H1 (cell line): Measurements from ENCODE around the gene KCNQ2. TPM values are rescaled to one million over a fixed set of nuclear protein-coding genes. Genes with fewer than 3 reads are reported as not detected.

Experiments used
- CTCF ChIA-PET: fragments of 300-600 bp; sonication (Branson Sonifier 250); formaldehyde crosslinking; loops from one replicate; lab custom pipeline; 2021; ENCODE audit not compliant: partially characterized antibody; lab: Charles Lee
- POLR2A ChIA-PET: fragments of 300-600 bp; sonication (Branson Sonifier 250); formaldehyde crosslinking; loops from one replicate; lab custom pipeline; 2021; ENCODE audit warnings: inconsistent platforms; ENCODE audit not compliant: partially characterized antibody; lab: Charles Lee
- DNase-seq, 2 experiments: peaks; one replicate each; pipeline versions ENCODE4 v3.0.0 to v3.0.0-alpha.2; 2010 to 2022; ENCODE audit warnings: low spot score in 2 of 2, low read depth in 1 of 2, mixed read lengths in 1 of 2
- FAIRE-seq: peaks from 2 replicates; lab custom pipeline; 2011; peaks lifted over from hg19 to GRCh38; lab: Jason Lieb, UNC
- H2AFZ ChIP-seq: 2 replicates; pipeline ENCODE4 v1.8.1; 2012; ENCODE audit warnings: low read length, inconsistent platforms
- H2AK5ac ChIP-seq: 2 replicates; pipeline ENCODE4 v1.6.1; 2013; ENCODE audit warnings: low read depth, low read length
- H2BK120ac ChIP-seq: replicated peaks from 2 replicates; pipeline ENCODE3; 2013; ENCODE audit warnings: low read depth, low read length, inconsistent platforms
- H2BK12ac ChIP-seq: 2 replicates; pipeline ENCODE4 v1.6.1; 2013; ENCODE audit warnings: low read depth, low read length
- H2BK15ac ChIP-seq: 2 replicates; pipeline ENCODE4 v1.6.1; 2013; ENCODE audit warnings: low read length
- H2BK20ac ChIP-seq: 2 replicates; pipeline ENCODE4 v1.6.1; 2013; ENCODE audit warnings: low read length
- H2BK5ac ChIP-seq: 2 replicates; pipeline ENCODE4 v1.6.1; 2013; ENCODE audit warnings: low read depth, low read length
- H3K14ac ChIP-seq: 2 replicates; pipeline ENCODE4 v1.6.1; 2013; ENCODE audit warnings: inconsistent platforms; ENCODE audit not compliant: insufficient read length
- H3K18ac ChIP-seq: 2 replicates; pipeline ENCODE4 v1.6.1; 2013; ENCODE audit warnings: low read length; ENCODE audit errors: extremely low read depth
- H3K23ac ChIP-seq: 2 replicates; pipeline ENCODE4 v1.6.1; 2013; ENCODE audit warnings: inconsistent platforms; ENCODE audit not compliant: insufficient read length
- H3K23me2 ChIP-seq: 2 replicates; pipeline ENCODE4 v1.6.1; 2013; ENCODE audit warnings: low read depth, low read length
- H3K27ac ChIP-seq: 2 replicates; pipeline ENCODE4 v1.6.1; 2011; ENCODE audit warnings: low read depth, low read length, inconsistent platforms
- H3K27me3 ChIP-seq, 4 experiments: replicated peaks in 1 of 4; 1 replicate in 1 of 4; 2 replicates in 3 of 4; pipeline versions ENCODE4 v1.6.1 to v1.8.1; 2011 to 2013; ENCODE audit warnings: low read length in 3 of 4, mild to moderate bottlenecking in 3 of 4, inconsistent platforms in 2 of 4, mixed read lengths in 2 of 4, moderate library complexity in 1 of 4; ENCODE audit not compliant: control insufficient read depth in 3 of 4, insufficient read depth in 3 of 4; ENCODE audit errors: extremely low read depth in 1 of 4
- H3K36me3 ChIP-seq, 4 experiments: 2 replicates each; pipeline versions ENCODE4 v1.6.1 to v1.8.1; 2011 to 2013; ENCODE audit warnings: mild to moderate bottlenecking in 4 of 4, low read length in 3 of 4, moderate library complexity in 2 of 4, control low read depth in 1 of 4, inconsistent platforms in 1 of 4; ENCODE audit not compliant: insufficient read depth in 4 of 4, control insufficient read depth in 2 of 4
- H3K4ac ChIP-seq: replicated peaks from 2 replicates; pipeline ENCODE3; 2013; ENCODE audit warnings: low read length, low read depth, mixed read lengths, inconsistent platforms; ENCODE audit not compliant: insufficient read length
- H3K4me1 ChIP-seq, 4 experiments: replicated peaks in 1 of 4; 1 replicate in 1 of 4; 2 replicates in 3 of 4; pipeline versions ENCODE4 v1.6.1 to v1.8.1; 2011 to 2013; ENCODE audit warnings: low read length in 3 of 4, inconsistent platforms in 2 of 4, mixed read lengths in 1 of 4; ENCODE audit not compliant: insufficient read depth in 4 of 4, control insufficient read depth in 3 of 4
- H3K4me2 ChIP-seq, 2 experiments: 2 replicates each; pipeline versions ENCODE4 v1.6.1 to v1.8.1; 2011 to 2013; ENCODE audit warnings: low read depth in 2 of 2, low read length in 2 of 2, control low read depth in 1 of 2, inconsistent platforms in 1 of 2, mild to moderate bottlenecking in 1 of 2; ENCODE audit not compliant: insufficient read depth in 1 of 2
- H3K4me3 ChIP-seq, 4 experiments: fragments of 200-600, 300-600 bp in 1 of 4; sonication (generic), shearing (Covaris generic), sonication (Bioruptor Twin) in 1 of 4; 2 replicates each; pipeline versions ENCODE4 v1.5.1 to v1.8.1; 2011 to 2016; ENCODE audit warnings: low read length in 4 of 4, low read depth in 3 of 4, control low read depth in 2 of 4, inconsistent platforms in 2 of 4, mild to moderate bottlenecking in 2 of 4, mixed read lengths in 1 of 4, moderate library complexity in 1 of 4; ENCODE audit not compliant: insufficient read depth in 2 of 4; ENCODE audit errors: extremely low read depth in 1 of 4
- H3K56ac ChIP-seq: replicated peaks from 2 replicates; pipeline ENCODE3; 2013; ENCODE audit warnings: low read depth, mild to moderate bottlenecking, mixed read lengths, low read length, inconsistent platforms; ENCODE audit not compliant: insufficient read length
- H3K79me1 ChIP-seq: 2 replicates; pipeline ENCODE4 v1.6.1; 2013; ENCODE audit warnings: low read depth, low read length, control low read depth
- H3K79me2 ChIP-seq, 2 experiments: 2 replicates each; pipeline versions ENCODE4 v1.6.1 to v1.8.1; 2012 to 2013; ENCODE audit warnings: low read length in 2 of 2, mild to moderate bottlenecking in 2 of 2, inconsistent platforms in 1 of 2; ENCODE audit not compliant: insufficient read depth in 2 of 2, control insufficient read depth in 1 of 2
- H3K9ac ChIP-seq, 4 experiments: replicated peaks in 1 of 4; 1 replicate in 1 of 4; 2 replicates in 3 of 4; pipeline versions ENCODE4 v1.6.1 to v1.8.1; 2011 to 2013; ENCODE audit warnings: low read depth in 3 of 4, low read length in 3 of 4, control low read depth in 2 of 4, mild to moderate bottlenecking in 2 of 4, moderate library complexity in 2 of 4, inconsistent platforms in 1 of 4; ENCODE audit errors: extremely low read depth in 1 of 4
- H3K9me3 ChIP-seq, 2 experiments: 2 replicates each; pipeline versions ENCODE4 v1.6.1 to v1.8.1; 2012 to 2013; ENCODE audit warnings: mild to moderate bottlenecking in 2 of 2, moderate library complexity in 2 of 2, control low read depth in 1 of 2, inconsistent platforms in 1 of 2, low read depth in 1 of 2, low read length in 1 of 2, mixed read lengths in 1 of 2; ENCODE audit not compliant: insufficient read depth in 2 of 2
- H4K20me1 ChIP-seq, 2 experiments: replicated peaks in 1 of 2; 2 replicates each; pipeline versions ENCODE3 to v1.8.1; 2011 to 2013; ENCODE audit warnings: inconsistent platforms in 2 of 2, low read length in 2 of 2, mild to moderate bottlenecking in 1 of 2; ENCODE audit not compliant: insufficient read depth in 2 of 2, control insufficient read depth in 1 of 2
- H4K5ac ChIP-seq: 2 replicates; pipeline ENCODE4 v1.6.1; 2013; ENCODE audit warnings: low read length, low read depth, mixed read lengths, inconsistent platforms; ENCODE audit not compliant: insufficient read length
- H4K8ac ChIP-seq: 2 replicates; pipeline ENCODE4 v1.8.0; 2013; ENCODE audit warnings: mild to moderate bottlenecking, moderate library complexity, low read length, inconsistent platforms; ENCODE audit not compliant: insufficient read depth; ENCODE audit errors: extremely low read depth
- H4K91ac ChIP-seq: replicated peaks from 2 replicates; pipeline ENCODE3; 2013; ENCODE audit warnings: low read length, mixed read lengths, inconsistent platforms; ENCODE audit not compliant: insufficient read length
- ASH2L ChIP-seq: fragments of 200-600, 300-600 bp; sonication (generic); IDR thresholded peaks from one replicate; pipeline ENCODE4 v1.7.1; 2017; ENCODE audit warnings: low read length
- CEBPB ChIP-seq: IDR thresholded peaks from 2 replicates; pipeline ENCODE4 v1.6.1; 2012; ENCODE audit warnings: low read depth, low read length
- EZH2 ChIP-seq: fragments of 200-600 bp; sonication (generic); IDR thresholded peaks from 2 replicates; pipeline ENCODE4 v1.7.1; 2012; ENCODE audit warnings: low read depth, mild to moderate bottlenecking, moderate library complexity, low read length, inconsistent platforms; ENCODE audit not compliant: severe bottlenecking
- HDAC6 ChIP-seq: IDR thresholded peaks from one replicate; pipeline ENCODE4 v1.7.1; 2012; ENCODE audit warnings: low read depth, mild to moderate bottlenecking, inconsistent platforms, low read length, moderate library complexity
- KDM5A ChIP-seq: fragments of 200-600 bp; IDR thresholded peaks from 2 replicates; pipeline ENCODE4 v1.7.1; 2012; ENCODE audit warnings: mild to moderate bottlenecking, low read length, inconsistent platforms, mixed read lengths
- NRF1 ChIP-seq: IDR thresholded peaks from 2 replicates; pipeline ENCODE4 v1.6.1; 2011; ENCODE audit warnings: mild to moderate bottlenecking, low read depth, low read length, improper control_type of control experiment
- RBBP5 ChIP-seq: IDR thresholded peaks from 2 replicates; pipeline ENCODE4 v1.7.1; 2012; ENCODE audit warnings: low read depth, mild to moderate bottlenecking, inconsistent platforms, low read length, moderate library complexity, borderline replicate concordance
- RNF2 ChIP-seq: fragments of 200-900, 300-1000 bp; sonication (generic); IDR thresholded peaks from 2 replicates; pipeline ENCODE4 v1.7.1; 2016; ENCODE audit warnings: borderline replicate concordance, low read depth, mild to moderate bottlenecking, antibody characterized with exemption, low read length; ENCODE audit not compliant: poor library complexity, severe bottlenecking; ENCODE audit errors: missing control alignments
- SIN3A ChIP-seq, 2 experiments: IDR thresholded peaks in 1 of 2; conservative IDR thresholded peaks in 1 of 2; 2 replicates each; pipeline ENCODE4 v1.6.1; 2011 to 2012; ENCODE audit warnings: low read length in 2 of 2, improper control_type of control experiment in 1 of 2, low read depth in 1 of 2, mild to moderate bottlenecking in 1 of 2
- TAF1 ChIP-seq: IDR thresholded peaks from 2 replicates; pipeline ENCODE4 v1.6.1; 2011; ENCODE audit warnings: mild to moderate bottlenecking, low read depth, low read length
- WGBS, 2 experiments: shearing (Covaris generic) in 1 of 2; methylation state at CpG; one replicate each; pipeline versions ENCODE4 v1.1.6 to v1.1.7; 2013 to 2015; ENCODE audit warnings: low lambda C conversion rate in 2 of 2, mixed read lengths in 2 of 2, inconsistent platforms in 1 of 2, low coverage in 1 of 2, missing lambda C conversion rate in 1 of 2; ENCODE audit not compliant: insufficient replicate concordance in 2 of 2, insufficient coverage in 1 of 2, insufficient read length in 1 of 2; ENCODE audit errors: extremely low coverage in 1 of 2, missing lambda C conversion rate in 1 of 2; 5-methylcytosine and 5-hydroxymethylcytosine counted together
- polyA plus RNA-seq, 7 experiments: library from polyadenylated mRNA; depleted of rRNA in 3 of 7; stranded (reverse) in 5 of 7; unstranded in 2 of 7; fragments of >200 nt in 5 of 7; fragments of 200-250 nt in 2 of 7; gene quantifications; 1 replicate in 5 of 7; 2 replicates in 1 of 7; 4 replicates in 1 of 7; pipeline versions ENCODE4 v1.2.1 to v1.2.3, GENCODE V29; 2011 to 2013; ENCODE audit warnings: missing spikeins in 2 of 7, mixed read lengths in 2 of 7
- total RNA-seq: library from RNA; stranded (reverse); fragmentation: NEBNext Ultra II Directional; extraction: Animal tissue kit (Norgen Biotek cat#: 25700); gene quantifications from 2 replicates; pipeline ENCODE4 v1.2.1, GENCODE V29; 2021

Gene KCNQ2
- total and polyA plus RNA-seq, 2 of the 8 experiments (the other 6 are each of a cell fraction or from before 2014, with no cell fraction given), result 82.6 to 243 TPM

DNA sequence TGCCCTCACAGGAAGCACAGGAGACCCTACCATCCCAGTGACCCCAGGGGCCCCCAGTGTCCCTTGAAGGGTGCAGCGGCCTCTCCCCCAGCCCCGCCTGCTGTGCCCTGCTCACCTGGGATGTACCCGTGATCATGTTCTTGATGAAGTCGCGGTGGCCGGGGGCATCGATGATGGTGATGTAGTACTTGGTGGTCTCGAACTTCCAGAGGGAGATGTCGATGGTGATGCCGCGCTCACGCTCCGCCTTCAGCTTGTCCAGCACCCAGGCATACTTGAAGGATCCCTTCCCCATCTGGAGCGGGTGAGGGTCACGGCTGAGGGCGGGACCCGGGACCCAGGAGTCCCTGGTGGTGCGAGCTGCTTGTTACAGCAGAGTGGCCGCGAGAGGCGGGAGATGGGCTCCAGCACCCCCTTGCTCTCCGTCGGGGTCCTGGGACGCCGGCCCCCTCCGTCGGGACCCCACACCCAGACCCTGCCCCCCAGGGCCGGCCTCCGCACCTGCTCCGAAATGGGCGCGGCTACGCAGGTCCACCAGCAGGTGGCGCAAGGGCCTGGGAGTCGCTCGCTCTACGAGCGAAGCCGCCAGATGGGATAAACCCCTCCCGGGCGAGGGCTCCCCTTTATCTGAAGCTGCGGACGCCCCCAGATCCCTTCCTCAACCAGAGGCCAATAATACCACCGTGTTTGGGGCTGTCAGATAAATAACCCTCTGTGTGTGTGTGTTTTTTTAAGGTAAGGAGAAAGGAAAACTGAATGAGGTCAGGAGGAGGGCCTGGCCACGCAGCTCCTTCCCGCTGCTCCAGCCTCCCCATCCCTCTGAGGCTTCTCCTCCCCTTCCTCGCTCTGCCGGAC lies 23.5 kb upstream of the KCNQ2 start:
- no peak overlapping the region for H2AFZ ChIP-seq
- peak overlapping the region; percentile 48; the same call in 1 of the 2 replicates for H3K18ac ChIP-seq
- H4K20me1 ChIP-seq, result peaks cover 0 to 11% of the 10 kb centered on the region in 2 experiments
- H3K4me2 ChIP-seq, result peak overlapping the region; percentile 1 to 64; a peak in 3 of 4 replicates
- no peak overlapping the region for H3K56ac ChIP-seq
- FAIRE-seq, result no peak
- H2AK5ac ChIP-seq, result no peak overlapping the region
- H3K4me1 ChIP-seq, result peaks cover 0 to 23% (median 12%) of the 10 kb centered on the region in 4 experiments; a peak in 6 of 7 replicates
- CTCF ChIA-PET, result interaction anchor here (0.8 to 3.4 kb wide), 40 partner anchors 9 to 411 kb away, joined by 3 to 39 read pairs (median 5); partner anchors contain the start of genes PPDPF, PTK6 and TPD52L2
- no peak overlapping the region for H4K91ac ChIP-seq
- H2BK15ac ChIP-seq, result peak overlapping the region; percentile 88; the same call in 1 of the 2 replicates
- peaks cover 11 to 41% (median 35%) of the 10 kb centered on the region in 4 experiments for H3K27me3 ChIP-seq
- peaks cover 18% of the 10 kb centered on the region; the same call in 1 of the 2 replicates for H3K23me2 ChIP-seq
- no peak overlapping the region for H3K27ac ChIP-seq
- H3K79me2 ChIP-seq, result no peaks in the 10 kb centered on the region
- H2BK5ac ChIP-seq, result no peak overlapping the region
- no peaks in the 10 kb centered on the region for H3K9me3 ChIP-seq
- H3K9ac ChIP-seq, result no peak overlapping the region
- no peak overlapping the region for H3K14ac ChIP-seq
- no peak overlapping the region for H3K23ac ChIP-seq
- peaks cover 0 to 8% (median 1%) of the 10 kb centered on the region in 4 experiments; a peak in 5 of 8 replicates for H3K36me3 ChIP-seq
- WGBS, 2 experiments, result 32% methylated on average over 39 of the region's 48 CpGs; no CpG with 5 or more reads in 1 of the 2 experiments
- no peak overlapping the region for H2BK120ac ChIP-seq
- H3K4me3 ChIP-seq, result peak overlapping the region in 2 of 4 experiments; percentile 10 to 41; a peak in 4 of 8 replicates
- POLR2A ChIA-PET, result interaction anchor here (0.8 to 2.4 kb wide), 9 partner anchors 9 to 162 kb away, joined by 3 to 22 read pairs (median 4); partner anchors contain the start of genes PPDPF and RTEL1
- no peak overlapping the region for H3K4ac ChIP-seq
- H4K5ac ChIP-seq, result no peak overlapping the region
- H2BK20ac ChIP-seq, result no peak overlapping the region
- H3K79me1 ChIP-seq, result no peaks in the 10 kb centered on the region
- H4K8ac ChIP-seq, result no peak overlapping the region; the same call in 1 of the 2 replicates
- peak in 1 of 2 experiments; percentile 92 for DNase-seq
- H2BK12ac ChIP-seq, result peak overlapping the region; percentile 39; the same call in 1 of the 2 replicates
- no peak; a peak in 1 of 4 replicates for TF ChIP-seq SIN3A (conservative IDR thresholded peaks at IDR 0.05 in 1 of 2, IDR thresholded peaks at IDR 0.05 in 1 of 2; ENCODE audit: low read depth in 1 of 2, low read length in 2 of 2)
- TF ChIP-seq EZH2, result no peak
- TF ChIP-seq CEBPB, result no peak
- no peak for TF ChIP-seq RNF2
- TF ChIP-seq KDM5A, result no peak
- TF ChIP-seq TAF1, result no peak
- TF ChIP-seq RBBP5, result no peak
- TF ChIP-seq NRF1, result no peak
- TF ChIP-seq HDAC6, result no peak
- TF ChIP-seq ASH2L, result peak; percentile 55
